Measurements from ENCODE around the gene PDZK1.
"Not testable (repeated sequence)": the region's sequence is repeated elsewhere in the genome, so short reads cannot be mapped to it uniquely, and the experiment has no call there.

Gene PDZK1

DNA sequence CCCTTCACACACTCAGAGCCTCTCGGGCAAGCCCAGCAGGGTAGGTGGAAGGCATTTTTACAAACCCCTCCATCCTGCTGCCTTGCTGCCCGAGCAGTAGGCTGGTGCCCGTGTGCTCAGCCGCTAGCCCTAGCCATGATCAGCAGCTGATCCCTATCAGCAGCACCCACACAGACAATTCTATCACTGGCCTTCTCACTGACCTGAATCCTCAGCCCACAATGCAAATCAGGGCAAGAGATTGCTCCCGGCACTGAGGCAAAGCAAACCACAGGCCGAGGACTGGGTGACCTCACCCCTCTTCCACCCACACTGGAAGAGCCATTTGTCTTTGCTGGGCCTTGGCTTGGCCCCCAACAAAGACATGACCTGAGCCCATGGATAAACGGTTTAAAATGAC lies 895 bp upstream of the PDZK1 start:
- DNase-seq: no peak

DNA sequence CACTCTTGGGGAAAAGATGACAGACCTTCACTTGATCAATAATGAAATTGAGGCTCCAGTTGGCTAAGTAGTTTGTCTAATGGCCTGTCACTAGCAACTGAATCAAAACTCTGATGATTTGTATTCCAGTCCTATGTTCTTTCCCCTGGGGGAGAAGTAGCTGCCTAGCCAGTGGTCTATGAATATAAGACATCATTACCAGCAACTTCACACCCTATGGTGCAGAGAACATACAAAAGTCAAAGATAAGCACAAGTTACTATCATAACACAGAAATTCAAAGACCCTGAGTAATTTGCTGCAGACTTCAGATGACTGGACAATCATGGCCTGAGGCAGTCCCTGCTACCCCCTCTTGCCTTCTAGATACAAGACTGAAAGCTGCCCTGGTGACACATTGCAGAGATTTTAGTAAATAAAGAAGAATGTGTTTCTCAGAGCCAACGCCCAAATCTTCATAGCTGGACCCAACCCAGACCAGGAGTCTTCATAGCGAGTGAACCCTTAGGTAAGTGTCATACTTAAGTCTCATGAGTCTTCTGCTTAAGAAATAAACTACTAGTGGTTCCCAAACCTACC lies 993 bp downstream of the PDZK1 start:
- DNase-seq: no peak

DNA sequence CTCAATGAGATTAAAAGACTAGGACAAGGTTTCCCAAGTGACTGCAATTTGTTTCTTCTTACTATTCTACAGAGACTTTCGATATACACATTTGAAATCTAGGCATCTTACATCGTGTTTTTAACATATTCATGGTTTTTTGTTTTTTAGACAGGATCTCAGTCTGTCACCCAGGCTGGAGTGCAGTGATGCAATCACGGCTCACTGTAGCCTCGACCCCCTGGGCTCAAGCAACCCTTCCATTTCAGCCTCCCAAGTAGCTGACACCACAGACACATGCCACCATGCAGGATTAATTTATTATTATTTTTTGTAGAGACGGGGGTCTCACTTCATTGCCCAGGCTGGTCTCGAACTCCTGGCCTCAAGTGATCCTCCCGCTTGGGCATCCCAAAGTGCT lies 1.5 kb downstream of the PDZK1 start:
- DNase-seq: no peak

DNA sequence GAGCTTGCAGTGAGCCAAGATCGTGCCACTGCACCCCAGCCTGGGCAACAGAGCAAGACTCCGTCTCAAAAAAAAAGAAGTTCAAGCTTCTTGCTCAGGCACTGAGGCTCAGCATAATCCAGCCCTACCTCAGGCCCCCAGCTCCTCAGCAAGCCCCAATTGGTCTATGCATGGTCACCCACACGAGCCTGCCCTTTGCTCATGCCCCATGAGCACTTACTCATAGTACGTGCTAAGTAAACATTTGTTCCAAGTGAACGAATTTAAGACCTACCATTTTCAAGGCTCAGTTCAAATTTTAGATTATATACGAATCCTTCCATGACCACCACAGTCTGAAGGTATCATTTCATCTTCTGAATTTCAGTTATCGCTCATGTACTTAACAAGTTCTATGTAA lies 4.3 kb downstream of the PDZK1 start:
- DNase-seq: no peak

DNA sequence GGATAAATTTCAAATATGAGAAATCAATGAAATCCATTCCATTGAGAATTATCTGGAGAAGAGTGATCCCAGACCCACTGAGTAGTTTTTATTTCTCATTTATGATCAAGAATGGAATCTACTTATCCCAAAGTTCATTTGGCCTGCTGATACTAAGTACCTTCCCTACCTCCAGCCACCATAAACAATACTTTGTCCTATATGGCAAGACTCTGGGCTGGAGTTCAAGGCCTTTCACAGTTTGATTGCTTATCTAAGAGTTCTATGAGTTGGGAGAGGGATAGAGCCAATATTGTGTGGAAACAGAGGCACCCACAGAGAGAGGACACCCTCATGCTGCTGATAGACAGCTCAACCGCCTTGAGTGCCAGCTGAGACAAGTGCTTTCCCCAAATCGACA lies 5.1 kb downstream of the PDZK1 start:
- no peak for DNase-seq

GRCh38 chr1:145701306-145701862 lies 5.8 kb downstream of the PDZK1 start:
- no peak for DNase-seq

GRCh38 chr1:145696630-145696960 lies 10.6 kb downstream of the PDZK1 start:
- no peak for DNase-seq

DNA sequence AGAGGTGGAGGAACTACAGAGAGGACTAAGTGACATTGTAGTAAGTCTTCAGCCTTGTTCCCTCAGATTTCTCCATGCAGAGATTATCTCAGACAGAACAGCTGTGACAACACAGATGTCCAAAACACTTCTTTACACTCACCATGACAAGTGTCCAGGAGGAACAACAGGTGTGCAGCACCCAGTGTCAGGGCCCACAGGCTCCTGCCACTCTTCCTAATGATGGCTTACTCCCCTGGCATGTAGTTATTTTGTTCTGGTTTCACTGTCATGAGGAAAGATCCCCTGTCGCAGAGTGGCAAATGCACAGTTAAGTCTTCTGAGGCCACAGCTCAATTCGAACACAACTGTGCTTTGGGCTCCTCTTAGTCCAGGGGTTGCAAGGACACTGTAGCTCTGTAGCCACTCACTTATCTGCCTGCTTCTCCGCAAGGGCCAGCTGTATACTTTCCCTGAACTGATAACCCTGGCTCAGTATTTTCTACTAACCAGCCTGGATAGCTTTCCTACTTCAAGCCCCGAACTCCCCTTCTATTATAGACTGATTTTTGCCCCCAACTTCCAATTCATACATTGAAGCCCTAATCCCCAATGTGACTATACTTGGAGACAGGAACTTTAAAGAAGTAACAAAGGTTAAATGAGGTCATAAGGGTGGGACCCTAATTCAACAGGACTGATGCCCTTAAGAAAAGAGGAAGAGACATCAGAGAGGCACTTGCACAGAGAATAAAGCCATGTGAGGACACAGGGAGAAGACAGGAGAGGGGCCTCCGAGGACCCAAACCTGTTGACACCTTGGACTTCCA lies 11.1 kb downstream of the PDZK1 start:
- no peak for DNase-seq

GRCh38 chr1:145692785-145693443 lies 14.3 kb downstream of the PDZK1 start:
- no peak for DNase-seq

- DNase-seq: no peak
These were observed 16.3 kb downstream of the PDZK1 start for GRCh38 chr1:145690587-145691558.

GRCh38 chr1:145689922-145690321 lies 17.2 kb downstream of the PDZK1 start:
- DNase-seq: no peak

GRCh38 chr1:145688924-145689323 lies 18.2 kb downstream of the PDZK1 start:
- no peak for DNase-seq

DNA sequence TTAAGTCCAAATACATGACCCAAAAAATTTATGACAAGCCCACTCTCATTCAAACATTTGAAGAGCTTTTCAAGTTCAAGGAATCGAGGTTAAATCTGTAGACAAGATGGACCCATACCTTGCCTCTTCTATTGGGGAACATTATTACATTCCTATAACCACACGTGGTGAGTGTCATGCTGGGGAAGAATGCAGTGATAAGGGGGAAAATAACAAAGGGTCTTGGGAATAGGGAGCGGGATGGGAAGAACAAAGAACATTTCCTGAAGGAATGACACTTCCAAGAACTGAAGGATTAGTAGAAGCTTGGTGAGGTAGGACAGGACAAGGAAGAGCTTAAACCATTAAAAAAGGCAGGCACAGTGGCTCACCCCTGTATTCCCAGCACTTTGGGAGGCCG lies 18.8 kb downstream of the PDZK1 start:
- no peak for DNase-seq

GRCh38 chr1:145686078-145686477 lies 21.1 kb downstream of the PDZK1 start:
- DNase-seq: not testable (repeated sequence)

GRCh38 chr1:145684858-145685257 lies 22.3 kb downstream of the PDZK1 start:
- DNase-seq: not testable (repeated sequence)

DNA sequence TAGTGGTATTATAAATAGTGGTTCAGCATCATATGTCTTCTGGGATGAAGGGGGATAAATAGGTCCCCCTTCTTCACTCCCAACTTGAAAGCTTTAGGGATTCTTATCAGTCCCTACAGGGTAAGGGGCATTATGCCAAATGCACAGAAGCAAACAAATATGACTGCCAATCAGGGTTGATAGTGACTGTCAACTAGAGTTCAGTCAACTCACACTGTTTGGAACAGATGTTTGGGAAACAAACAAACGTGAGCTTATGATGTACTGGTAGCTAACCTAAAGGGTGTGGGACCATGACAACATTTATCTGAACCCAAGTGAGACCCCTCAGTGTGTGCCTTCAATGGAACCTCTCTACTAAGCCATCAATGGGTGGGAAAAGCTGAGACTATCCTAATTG lies 34.0 kb downstream of the PDZK1 start:
- DNase-seq: not testable (repeated sequence)

DNA sequence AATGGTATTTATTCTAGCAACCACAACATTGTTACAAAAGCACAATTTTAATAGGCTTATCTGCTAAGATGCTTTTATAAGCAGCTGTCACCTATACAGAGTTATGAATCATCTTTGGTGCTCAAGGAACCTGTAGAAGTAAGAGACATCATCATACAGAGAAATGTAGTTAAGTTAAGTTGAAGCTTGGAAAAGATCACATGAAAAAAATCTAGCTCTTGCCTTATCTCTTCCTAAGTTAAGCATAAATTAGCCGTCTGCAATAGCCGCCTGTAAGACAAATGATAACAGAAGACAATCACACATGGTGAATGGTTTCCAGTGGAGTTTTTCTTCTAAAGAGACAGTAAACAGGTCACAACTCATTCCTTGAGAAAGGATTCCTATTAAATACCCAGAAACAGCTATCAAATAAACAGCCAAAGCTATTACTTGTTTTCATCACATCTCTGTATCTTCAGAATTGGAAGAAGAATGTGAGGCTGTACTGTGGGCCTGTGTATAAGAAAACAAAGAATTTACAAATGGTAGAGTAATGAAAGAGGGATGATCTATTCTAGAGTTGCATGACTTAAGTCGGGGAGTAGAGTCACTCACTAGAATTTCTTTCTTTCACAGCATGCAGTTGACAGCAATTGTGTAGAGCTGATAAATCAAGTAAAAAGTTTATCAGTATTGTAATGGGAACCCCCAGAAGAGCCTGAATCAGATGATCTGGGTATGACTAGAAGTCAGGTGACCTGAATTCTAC lies 36.0 kb downstream of the PDZK1 start:
- DNase-seq: not testable (repeated sequence)

DNA sequence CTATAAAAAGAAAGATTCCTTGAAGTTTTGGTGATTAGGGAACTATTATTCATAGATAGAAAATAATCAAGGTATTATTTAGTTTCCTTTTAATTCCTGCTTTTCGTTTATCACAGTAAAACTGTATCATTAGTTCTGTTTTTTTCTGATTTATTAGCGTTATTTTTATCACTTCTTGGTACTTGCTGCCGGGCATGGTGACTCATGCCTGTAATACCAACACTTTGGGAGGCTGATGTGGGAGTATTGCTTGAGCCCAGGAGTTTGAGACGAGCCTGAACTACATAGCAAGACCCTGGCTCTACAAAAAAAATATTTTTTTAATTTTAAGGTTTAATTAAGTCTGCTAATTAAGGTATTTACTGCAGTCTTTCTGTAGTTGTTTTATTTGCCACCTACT lies 42.2 kb downstream of the PDZK1 start:
- DNase-seq: not testable (repeated sequence)

DNA sequence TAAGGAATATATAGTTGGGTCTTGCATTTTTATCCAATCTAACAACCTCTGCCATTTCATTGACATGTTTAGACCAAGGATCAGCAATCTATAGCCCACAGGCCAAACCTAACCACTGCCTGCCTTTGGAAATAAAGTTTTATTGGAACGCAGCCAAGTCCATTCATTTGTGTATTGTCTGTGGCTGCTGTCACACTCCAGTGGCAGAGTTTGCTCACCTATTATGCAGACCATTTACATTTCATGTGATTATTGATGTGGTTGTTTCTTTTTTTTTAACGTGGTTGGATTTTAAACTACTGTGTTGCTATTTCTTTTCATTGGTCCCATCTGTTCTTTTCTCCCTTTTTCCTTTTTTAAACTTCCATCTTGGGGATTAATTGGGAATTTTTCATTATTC lies 44.7 kb downstream of the PDZK1 start:
- not testable (repeated sequence) for DNase-seq

GRCh38 chr1:145656245-145656943 lies 50.8 kb downstream of the PDZK1 start:
- not testable (repeated sequence) for DNase-seq

DNA sequence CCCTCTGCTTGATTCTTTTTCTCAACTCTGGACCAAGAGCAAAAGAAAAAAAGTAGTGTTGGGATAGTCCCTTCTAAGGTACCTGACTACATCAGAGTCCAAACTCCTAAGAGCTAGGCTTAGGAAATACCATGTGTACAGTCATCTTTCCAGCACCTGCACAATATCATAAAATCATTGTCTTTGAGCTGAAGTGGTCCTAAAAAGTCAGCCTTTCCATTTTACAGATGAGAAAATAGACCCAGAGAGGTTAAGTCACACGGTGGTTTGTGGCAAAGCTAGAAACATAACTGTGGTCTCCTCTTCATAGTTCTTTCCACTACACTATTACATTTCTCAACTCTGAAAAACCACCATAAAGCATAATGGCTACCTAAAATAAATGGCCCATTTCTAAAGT lies 63.2 kb downstream of the PDZK1 start:
- not testable (repeated sequence) for DNase-seq

All from NCI-H1930 (cell line).